ENCODE measurements around the gene AKAP1. TPM values are rescaled to one million over a fixed set of nuclear protein-coding genes. Genes with fewer than 3 reads are reported as not detected.
"Not testable (repeated sequence)": the region's sequence is repeated elsewhere in the genome, so short reads cannot be mapped to it uniquely, and the experiment has no call there.

AKAP1 gene
- total RNA-seq, 2 donors from 2014 or later: 18.7 to 45.3 TPM

- no peaks in the 10 kb centered on the region for H3K36me3 Mint-ChIP-seq (ENCODE audit: low read depth)
- no peak for ATAC-seq (replicated peaks)
- peaks cover 28% of the 10 kb centered on the region for H3K4me1 Mint-ChIP-seq
- peak overlapping the region; percentile 69 for H3K27ac Mint-ChIP-seq
- no peaks in the 10 kb centered on the region for H3K9me3 Mint-ChIP-seq
- peak overlapping the region; percentile 84 for H3K4me3 Mint-ChIP-seq
- H3K27me3 Mint-ChIP-seq: no peaks in the 10 kb centered on the region
These were observed 1.3 kb downstream of the AKAP1 start for GRCh38 chr17:57086069-57086930.

- Mint-ChIP-seq H3K9me3 (no peaks in the 10 kb centered on the region), H3K4me3 (no peak overlapping the region), H3K36me3 (ENCODE audit: low read depth) (no peaks in the 10 kb centered on the region), H3K27ac (peak overlapping the region; percentile 3), H3K27me3 (no peaks in the 10 kb centered on the region), H3K4me1 (peaks cover 28% of the 10 kb centered on the region)
- ATAC-seq (replicated peaks): no peak
These were observed 3.3 kb downstream of the AKAP1 start for GRCh38 chr17:57088298-57088697.

- no peak for ATAC-seq (replicated peaks)
- Mint-ChIP-seq H3K27me3 (no peaks in the 10 kb centered on the region), H3K4me3 (no peak overlapping the region), H3K4me1 (peaks cover 30% of the 10 kb centered on the region), H3K27ac (no peak overlapping the region), H3K36me3 (ENCODE audit: low read depth) (no peaks in the 10 kb centered on the region), H3K9me3 (no peaks in the 10 kb centered on the region)
These were observed 4.3 kb downstream of the AKAP1 start for GRCh38 chr17:57089391-57089790.

GRCh38 chr17:57090560-57091185 is 5.6 kb downstream of the AKAP1 start:
- Mint-ChIP-seq H3K9me3 (no peaks in the 10 kb centered on the region), H3K27ac (no peak overlapping the region), H3K4me3 (no peak overlapping the region), H3K4me1 (peaks cover 28% of the 10 kb centered on the region), H3K27me3 (no peaks in the 10 kb centered on the region), H3K36me3 (ENCODE audit: low read depth) (no peaks in the 10 kb centered on the region)
- no peak for ATAC-seq (replicated peaks)

- Mint-ChIP-seq H3K9me3 (no peaks in the 10 kb centered on the region), H3K27me3 (no peaks in the 10 kb centered on the region), H3K4me1 (peaks cover 28% of the 10 kb centered on the region), H3K4me3 (no peak overlapping the region), H3K27ac (no peak overlapping the region), H3K36me3 (ENCODE audit: low read depth) (no peaks in the 10 kb centered on the region)
- no peak for ATAC-seq (replicated peaks)
These were observed 6.2 kb downstream of the AKAP1 start for GRCh38 chr17:57091186-57091618.

GRCh38 chr17:57092171-57092570 is 7.1 kb downstream of the AKAP1 start:
- H3K27me3 Mint-ChIP-seq: no peaks in the 10 kb centered on the region
- H3K36me3 Mint-ChIP-seq (ENCODE audit: low read depth): no peaks in the 10 kb centered on the region
- H3K27ac Mint-ChIP-seq: no peak overlapping the region
- ATAC-seq (replicated peaks): no peak
- no peaks in the 10 kb centered on the region for H3K9me3 Mint-ChIP-seq
- H3K4me3 Mint-ChIP-seq: no peak overlapping the region
- peaks cover 20% of the 10 kb centered on the region for H3K4me1 Mint-ChIP-seq

GRCh38 chr17:57092779-57093178 is 7.7 kb downstream of the AKAP1 start:
- H3K27ac Mint-ChIP-seq: no peak overlapping the region
- H3K27me3 Mint-ChIP-seq: no peaks in the 10 kb centered on the region
- ATAC-seq (replicated peaks): no peak
- H3K4me1 Mint-ChIP-seq: peaks cover 14% of the 10 kb centered on the region
- H3K9me3 Mint-ChIP-seq: no peaks in the 10 kb centered on the region
- no peaks in the 10 kb centered on the region for H3K36me3 Mint-ChIP-seq (ENCODE audit: low read depth)
- no peak overlapping the region for H3K4me3 Mint-ChIP-seq

- no peak overlapping the region for H3K4me3 Mint-ChIP-seq
- H3K9me3 Mint-ChIP-seq: no peaks in the 10 kb centered on the region
- H3K4me1 Mint-ChIP-seq: peaks cover 3% of the 10 kb centered on the region
- ATAC-seq (replicated peaks): no peak
- H3K27me3 Mint-ChIP-seq: no peaks in the 10 kb centered on the region
- H3K27ac Mint-ChIP-seq: no peak overlapping the region
- no peaks in the 10 kb centered on the region for H3K36me3 Mint-ChIP-seq (ENCODE audit: low read depth)
These were observed 11.6 kb downstream of the AKAP1 start for GRCh38 chr17:57096472-57097202.

GRCh38 chr17:57097832-57098421 is 12.9 kb downstream of the AKAP1 start:
- no peaks in the 10 kb centered on the region for H3K36me3 Mint-ChIP-seq (ENCODE audit: low read depth)
- H3K4me1 Mint-ChIP-seq: peaks cover 3% of the 10 kb centered on the region
- H3K4me3 Mint-ChIP-seq: no peak overlapping the region
- H3K9me3 Mint-ChIP-seq: no peaks in the 10 kb centered on the region
- H3K27ac Mint-ChIP-seq: no peak overlapping the region
- H3K27me3 Mint-ChIP-seq: no peaks in the 10 kb centered on the region
- no peak for ATAC-seq (replicated peaks)

GRCh38 chr17:57099165-57099564 is 14.1 kb downstream of the AKAP1 start:
- Mint-ChIP-seq H3K4me3 (no peak overlapping the region), H3K27ac (peak overlapping the region; percentile 77), H3K9me3 (no peaks in the 10 kb centered on the region), H3K36me3 (ENCODE audit: low read depth) (no peaks in the 10 kb centered on the region), H3K4me1 (peaks cover under 1% of the 10 kb centered on the region), H3K27me3 (no peaks in the 10 kb centered on the region)
- no peak for ATAC-seq (replicated peaks)

- no peak overlapping the region for H3K4me3 Mint-ChIP-seq
- no peaks in the 10 kb centered on the region for H3K4me1 Mint-ChIP-seq
- H3K27me3 Mint-ChIP-seq: no peaks in the 10 kb centered on the region
- no peak for ATAC-seq (replicated peaks)
- H3K36me3 Mint-ChIP-seq (ENCODE audit: low read depth): no peaks in the 10 kb centered on the region
- H3K9me3 Mint-ChIP-seq: no peaks in the 10 kb centered on the region
- H3K27ac Mint-ChIP-seq: peak overlapping the region; percentile 66
These were observed 17.1 kb downstream of the AKAP1 start for GRCh38 chr17:57102122-57102521.

GRCh38 chr17:57102660-57103059 is 17.6 kb downstream of the AKAP1 start:
- H3K4me1 Mint-ChIP-seq; H3K27ac Mint-ChIP-seq; H3K36me3 Mint-ChIP-seq (ENCODE audit: low read depth); H3K4me3 Mint-ChIP-seq; H3K9me3 Mint-ChIP-seq; ATAC-seq (replicated peaks); H3K27me3 Mint-ChIP-seq: not testable (repeated sequence)

GRCh38 chr17:57104461-57105175 is 19.6 kb downstream of the AKAP1 start:
- no peaks in the 10 kb centered on the region for H3K27me3 Mint-ChIP-seq
- H3K9me3 Mint-ChIP-seq: no peaks in the 10 kb centered on the region
- no peaks in the 10 kb centered on the region for H3K4me1 Mint-ChIP-seq
- H3K27ac Mint-ChIP-seq: no peak overlapping the region
- no peak for ATAC-seq (replicated peaks)
- peaks cover 7% of the 10 kb centered on the region for H3K36me3 Mint-ChIP-seq (ENCODE audit: low read depth)
- no peak overlapping the region for H3K4me3 Mint-ChIP-seq

- H3K4me1 Mint-ChIP-seq: no peaks in the 10 kb centered on the region
- H3K4me3 Mint-ChIP-seq: no peak overlapping the region
- no peak for ATAC-seq (replicated peaks)
- no peaks in the 10 kb centered on the region for H3K9me3 Mint-ChIP-seq
- no peak overlapping the region for H3K27ac Mint-ChIP-seq
- no peaks in the 10 kb centered on the region for H3K27me3 Mint-ChIP-seq
- H3K36me3 Mint-ChIP-seq (ENCODE audit: low read depth): peaks cover 13% of the 10 kb centered on the region
These were observed 20.5 kb downstream of the AKAP1 start for GRCh38 chr17:57105591-57105990.
